Stimulated activated CD8-positive, alpha-beta memory T cell treated with anti-CD3 and anti-CD28 coated beads, Interleukin-2, amount 100 ng/mL, for 1 hour (primary cell): ENCODE measurements around the gene PBX3.
"Not testable (repeated sequence)": the region's sequence is repeated elsewhere in the genome, so short reads cannot be mapped to it uniquely, and the experiment has no call there.

Experiments used
- DNase-seq, 2 donors: peaks; one replicate each; pipeline ENCODE4 v3.0.0-alpha.2; 2020; ENCODE audit warnings: low read depth in 2 of 2

The PBX3 gene

GRCh38 chr9:125749287-125749935 lies 2.2 kb downstream of the PBX3 start:
- DNase-seq = no peak

GRCh38 chr9:125749951-125750626 lies 2.9 kb downstream of the PBX3 start:
- no peak for DNase-seq

- DNase-seq = no peak
Measured at GRCh38 chr9:125750627-125751011, 3.4 kb downstream of the PBX3 start.

- DNase-seq = no peak
Measured at GRCh38 chr9:125752070-125752628, 5.0 kb downstream of the PBX3 start.

- no peak for DNase-seq
Measured at GRCh38 chr9:125754096-125754495, 6.9 kb downstream of the PBX3 start.

- no peak for DNase-seq
Measured at GRCh38 chr9:125755340-125755739, 8.2 kb downstream of the PBX3 start.

GRCh38 chr9:125756518-125756917 lies 9.3 kb downstream of the PBX3 start:
- DNase-seq = no peak

GRCh38 chr9:125757834-125758233 lies 10.7 kb downstream of the PBX3 start:
- DNase-seq = no peak

GRCh38 chr9:125758986-125759763 lies 12.0 kb downstream of the PBX3 start:
- no peak for DNase-seq

- no peak for DNase-seq
Measured at GRCh38 chr9:125759764-125760129, 12.6 kb downstream of the PBX3 start.

GRCh38 chr9:125760537-125760936 lies 13.4 kb downstream of the PBX3 start:
- DNase-seq = no peak

- DNase-seq = no peak
Measured at GRCh38 chr9:125761676-125762450, 14.7 kb downstream of the PBX3 start.

- no peak for DNase-seq
Measured at GRCh38 chr9:125763394-125763801, 16.2 kb downstream of the PBX3 start.

- DNase-seq = no peak
Measured at GRCh38 chr9:125764198-125764597, 17.0 kb downstream of the PBX3 start.

- no peak for DNase-seq
Measured at GRCh38 chr9:125766468-125767221, 19.5 kb downstream of the PBX3 start.

GRCh38 chr9:125767349-125767748 lies 20.2 kb downstream of the PBX3 start:
- DNase-seq = no peak

GRCh38 chr9:125768803-125769202 lies 21.6 kb downstream of the PBX3 start:
- no peak for DNase-seq

- no peak for DNase-seq
Measured at GRCh38 chr9:125771037-125771436, 23.9 kb downstream of the PBX3 start.

GRCh38 chr9:125772740-125773139 lies 25.6 kb downstream of the PBX3 start:
- no peak for DNase-seq

GRCh38 chr9:125774106-125774505 lies 26.9 kb downstream of the PBX3 start:
- no peak for DNase-seq

GRCh38 chr9:125776789-125777188 lies 29.6 kb downstream of the PBX3 start:
- not testable (repeated sequence) for DNase-seq
